Activated CD4-positive, alpha-beta T cell treated with anti-CD3 and anti-CD28 coated beads, Interleukin-2, amount 50 U/mL, for 4 hours (primary cell): ENCODE results near the gene XRCC6.
"Not testable (repeated sequence)": the region's sequence is repeated elsewhere in the genome, so short reads cannot be mapped to it uniquely, and the experiment has no call there.

ENCODE experiments used
- DNase-seq, 2 experiments: peaks; one replicate each; pipeline ENCODE4 v3.0.0-alpha.2; 2020

The XRCC6 gene

GRCh38 chr22:41621099-41621910 is at the start of gene XRCC6:
Gene XRCC6, plus strand, starts transcription at chr22:41621295. Its CDS starts 710 bp downstream, at chr22:41622005.
- DNase-seq: peak; percentile 100

DNA sequence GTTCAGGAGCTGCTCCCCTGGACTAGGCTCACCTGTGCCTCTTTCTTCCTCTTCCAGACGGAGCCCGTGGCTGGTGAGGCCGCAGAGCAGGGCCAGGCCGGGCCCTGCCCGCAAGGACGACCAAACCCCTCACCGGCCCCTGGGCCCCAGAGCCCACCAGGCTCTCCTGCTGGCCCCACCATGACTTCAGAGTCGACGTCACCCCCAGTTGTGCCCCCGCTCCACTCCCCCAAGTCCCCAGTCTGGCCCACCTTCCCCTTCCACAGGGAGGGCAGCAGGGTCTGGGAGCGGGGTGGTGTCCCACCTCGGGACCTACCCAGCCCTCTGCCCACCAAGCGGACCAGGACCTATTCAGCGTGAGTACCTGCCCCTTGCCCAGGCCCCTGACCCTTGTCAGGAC is 49.3 kb upstream of the XRCC6 start:
- no peak for DNase-seq

GRCh38 chr22:41572305-41572704 is 48.8 kb upstream of the XRCC6 start:
- not testable (repeated sequence) for DNase-seq

DNA sequence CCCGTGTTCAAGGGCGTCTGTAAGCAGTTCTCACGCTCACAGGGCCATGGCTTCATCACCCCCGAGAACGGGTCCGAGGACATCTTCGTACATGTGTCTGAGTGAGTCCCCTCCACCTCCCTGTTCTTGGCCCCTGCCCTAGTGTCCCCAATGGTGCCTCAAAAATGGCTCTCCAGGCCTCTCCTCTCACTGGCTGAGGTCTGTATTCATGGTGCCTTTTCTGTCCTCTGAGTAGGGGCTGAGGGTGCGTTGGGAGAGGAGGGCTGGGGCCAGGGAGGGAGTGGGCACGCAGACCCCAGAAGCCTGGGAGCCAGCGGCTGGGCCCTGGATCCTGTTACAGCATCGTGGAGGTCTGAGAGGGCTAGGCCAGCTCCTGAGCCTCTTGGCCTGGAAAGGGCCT is 47.4 kb upstream of the XRCC6 start:
- DNase-seq: no peak

GRCh38 chr22:41574847-41575381 is 46.2 kb upstream of the XRCC6 start:
- no peak for DNase-seq

GRCh38 chr22:41575533-41575932 is 45.6 kb upstream of the XRCC6 start:
- no peak for DNase-seq

GRCh38 chr22:41576877-41577276 is 44.2 kb upstream of the XRCC6 start:
- peak in 1 of 2 experiments; percentile 21 for DNase-seq

GRCh38 chr22:41578114-41578513 is 43.0 kb upstream of the XRCC6 start:
- DNase-seq: no peak

- no peak for DNase-seq
Observed at GRCh38 chr22:41578818-41579217, 42.3 kb upstream of the XRCC6 start.

GRCh38 chr22:41579297-41579996 is 41.6 kb upstream of the XRCC6 start:
- no peak for DNase-seq

- DNase-seq: no peak
Observed at GRCh38 chr22:41579997-41580355, 41.1 kb upstream of the XRCC6 start.

- DNase-seq: no peak
Observed at GRCh38 chr22:41582694-41583093, 38.4 kb upstream of the XRCC6 start.

GRCh38 chr22:41584881-41585280 is 36.2 kb upstream of the XRCC6 start:
- no peak for DNase-seq

DNA sequence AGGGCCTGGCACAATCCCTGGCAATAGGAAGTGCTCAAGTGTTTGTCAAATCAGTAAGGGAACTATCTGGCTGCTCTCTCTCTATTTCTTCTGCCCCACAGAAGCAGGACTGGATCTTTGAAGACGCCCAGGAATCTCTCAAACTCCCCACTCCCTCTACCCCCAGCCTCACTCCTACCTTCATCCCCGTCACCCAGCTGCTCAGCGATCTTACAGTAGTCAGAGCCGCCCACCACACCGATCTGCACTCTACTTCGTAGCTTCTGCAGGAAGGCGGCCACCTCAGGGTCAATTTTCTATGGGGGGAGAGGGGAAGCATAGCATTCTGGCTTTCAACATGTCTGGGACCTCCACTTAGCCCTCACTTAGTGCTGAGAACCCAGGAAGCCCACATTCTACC is 35.2 kb upstream of the XRCC6 start:
- DNase-seq: no peak

- DNase-seq: no peak
Observed at GRCh38 chr22:41587347-41587723, 33.8 kb upstream of the XRCC6 start.

DNA sequence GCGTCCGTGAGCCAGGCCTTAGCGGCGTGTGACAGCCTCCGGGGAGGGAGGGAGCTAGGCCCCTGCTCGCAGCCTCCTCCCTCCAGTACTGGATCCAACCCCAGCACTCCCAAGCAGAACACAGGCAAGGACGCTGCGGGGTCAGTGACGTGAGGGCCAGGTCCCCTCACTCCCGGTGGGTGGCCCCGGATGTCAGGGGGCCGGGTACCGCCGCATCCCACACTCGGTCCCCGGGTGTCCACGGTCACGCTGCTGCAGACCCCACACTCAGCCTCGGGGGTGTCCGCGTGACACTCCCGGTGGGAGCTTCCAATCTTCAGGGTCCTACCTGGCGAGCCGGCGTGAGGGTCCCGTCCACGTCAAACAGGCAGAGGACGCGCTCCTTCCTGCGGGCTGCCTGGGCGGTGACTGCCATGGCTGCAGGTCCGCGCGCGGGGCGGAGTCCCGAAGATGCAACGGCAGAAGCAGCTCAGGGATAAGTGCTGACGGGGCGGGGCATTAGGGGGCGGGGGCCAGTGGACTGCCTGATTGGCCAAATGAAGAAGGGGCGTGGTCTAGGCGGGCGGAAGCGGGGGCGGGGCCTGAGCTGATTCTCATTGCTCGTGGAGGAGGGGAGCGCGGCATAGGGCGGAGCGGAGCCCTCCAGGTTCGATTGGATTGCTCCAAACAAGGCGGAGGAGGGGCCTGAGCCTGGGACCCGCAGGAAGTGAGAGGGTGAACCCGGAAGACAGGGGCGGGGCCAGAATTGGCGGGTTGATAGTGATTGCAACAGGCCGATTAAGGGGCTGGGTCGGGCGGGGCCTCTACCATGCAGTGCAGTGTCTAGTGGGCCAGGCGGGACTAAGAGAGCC is 31.5 kb upstream of the XRCC6 start, which contains the start of gene PMM1:
Gene PMM1, minus strand, starts transcription at position 450 of the 851 bp plus-strand sequence. Its CDS starts 35 bp downstream, at position 415.
- DNase-seq: peak; percentile 100

DNA sequence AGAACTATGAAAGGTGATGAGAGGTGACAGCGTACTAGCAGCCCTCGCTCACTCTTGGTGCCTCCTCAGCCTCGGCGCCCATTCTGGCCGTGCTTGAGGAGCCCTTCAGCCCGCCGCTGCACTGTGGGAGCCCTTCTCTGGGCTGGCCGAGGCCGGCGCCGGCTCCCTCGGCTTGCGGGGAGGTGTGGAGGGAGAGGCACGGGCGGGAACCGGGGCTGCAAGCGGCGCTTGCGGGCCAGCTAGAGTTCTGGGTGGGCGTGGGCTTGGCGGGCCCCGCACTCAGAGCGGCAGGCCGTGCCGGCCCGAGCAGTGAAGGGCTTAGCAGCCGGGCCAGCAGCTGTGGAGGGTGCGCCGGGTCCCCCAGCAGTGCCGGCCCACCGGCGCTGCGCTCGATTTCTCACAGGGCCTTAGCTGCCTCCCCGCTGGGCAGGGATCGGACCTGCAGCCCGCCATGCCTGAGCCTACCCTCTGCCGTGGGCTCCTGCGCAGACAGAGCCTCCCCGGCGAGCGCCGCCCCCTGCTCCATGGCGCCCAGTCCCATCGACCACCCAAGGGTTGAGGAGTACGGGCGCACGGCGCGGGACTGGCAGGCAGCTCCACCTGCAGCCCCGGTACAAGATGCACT is 27.6 kb upstream of the XRCC6 start:
- not testable (repeated sequence) for DNase-seq

GRCh38 chr22:41595703-41596102 is 25.4 kb upstream of the XRCC6 start:
- DNase-seq: no peak

- no peak for DNase-seq
Observed at GRCh38 chr22:41596776-41597634, 24.1 kb upstream of the XRCC6 start.

GRCh38 chr22:41597635-41597953 is 23.5 kb upstream of the XRCC6 start:
- no peak for DNase-seq

DNA sequence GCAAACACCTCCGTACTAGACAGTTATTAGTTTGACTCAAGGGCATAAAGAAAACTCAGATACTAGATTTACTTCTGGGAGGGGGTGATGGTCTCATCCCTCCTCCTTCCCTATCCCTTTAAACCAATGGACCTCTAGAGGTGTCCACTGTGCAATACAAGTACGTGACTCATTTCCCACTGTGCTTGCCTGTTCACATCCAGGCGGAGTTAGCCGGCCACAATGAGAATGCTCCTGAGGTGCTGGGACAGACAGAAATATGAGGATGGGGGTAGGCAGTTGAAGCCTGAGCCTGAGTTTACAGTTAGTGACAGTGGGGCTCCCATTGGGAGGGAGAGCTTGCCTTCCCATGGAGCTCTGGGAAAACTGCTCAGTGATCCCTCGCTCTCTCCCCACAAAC is 23.0 kb upstream of the XRCC6 start:
- no peak for DNase-seq
